GM19238 (cell line): ENCODE measurements around the gene CCDC170.
"Not testable (repeated sequence)": the region's sequence is repeated elsewhere in the genome, so short reads cannot be mapped to it uniquely, and the experiment has no call there.

ENCODE experiments used
- DNase-seq: peaks from one replicate; pipeline ENCODE4 v3.0.0; 2011; ENCODE audit warnings: low spot score; ENCODE audit not compliant: insufficient read length

CCDC170 gene

DNA sequence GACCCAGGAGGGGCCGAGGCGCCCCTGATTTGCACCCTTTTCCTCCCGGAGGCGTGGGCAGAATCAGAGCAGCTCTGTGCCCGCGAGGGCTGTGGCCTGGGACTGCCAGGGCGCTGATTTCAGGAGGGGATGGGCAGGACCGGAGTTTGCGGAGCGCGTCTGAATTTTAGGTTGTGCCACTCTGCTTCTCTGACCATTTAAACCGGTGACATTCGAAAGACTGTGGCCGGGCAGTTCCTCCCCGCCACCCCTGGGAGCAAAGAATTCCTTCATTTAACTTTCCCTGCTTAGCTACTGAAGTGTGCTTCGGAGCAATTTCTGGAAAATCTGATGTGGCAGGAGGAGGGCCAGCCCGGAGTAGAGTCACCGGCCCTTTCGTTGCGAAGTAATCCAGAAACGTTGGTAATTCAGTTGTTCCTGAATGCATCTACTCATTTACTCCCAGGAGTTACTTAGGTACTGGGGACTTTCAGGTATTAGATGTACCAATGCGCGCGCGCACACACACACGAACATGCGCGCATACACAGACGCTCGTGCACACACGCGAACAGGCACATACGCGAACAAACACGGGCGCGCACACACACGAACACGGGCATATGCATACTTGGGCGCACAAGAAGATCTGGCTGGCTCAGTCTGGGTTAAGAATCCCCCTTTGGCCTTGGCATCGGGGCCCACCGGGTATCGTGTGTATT, 568 bp downstream of the CCDC170 start:
- DNase-seq, result no peak

DNA sequence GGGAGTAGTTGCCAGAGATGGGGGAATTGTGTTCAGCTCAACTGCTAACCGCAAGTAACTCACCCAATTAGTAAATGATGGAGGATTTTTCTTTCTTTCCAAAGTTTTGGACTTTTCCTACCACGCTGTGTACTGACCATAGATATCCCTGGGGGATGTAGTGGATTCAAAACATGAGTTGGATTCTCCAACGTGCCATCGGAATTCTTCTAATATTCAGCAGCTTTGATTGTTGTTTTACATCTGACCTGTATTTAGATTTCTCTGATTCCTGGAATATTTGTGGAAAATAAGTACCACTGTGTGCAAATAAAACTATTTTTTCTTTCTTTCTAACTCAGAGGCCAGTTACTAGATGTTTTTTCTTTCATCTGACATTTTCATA, 1.1 kb downstream of the CCDC170 start:
- no peak for DNase-seq

DNA sequence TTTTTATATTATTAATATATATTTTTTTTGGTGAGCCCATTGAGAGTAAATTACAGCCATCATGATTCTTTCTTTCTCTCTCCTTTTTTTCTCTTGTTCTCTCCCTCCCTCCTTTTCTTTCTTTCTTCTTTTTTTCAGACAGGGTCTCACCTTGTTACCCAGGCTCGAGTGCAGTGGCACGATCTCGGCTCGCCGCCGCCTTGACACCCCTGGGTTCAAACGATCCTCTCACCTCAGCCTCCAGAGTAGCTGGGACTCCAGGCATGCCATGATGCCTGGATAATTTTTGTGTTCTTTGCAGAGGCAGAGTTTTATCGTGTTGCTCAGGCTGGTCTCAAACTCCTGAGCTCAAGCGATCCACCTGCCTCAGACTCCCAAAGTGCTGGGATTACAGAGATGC, 1.6 kb downstream of the CCDC170 start:
- DNase-seq, result no peak

DNA sequence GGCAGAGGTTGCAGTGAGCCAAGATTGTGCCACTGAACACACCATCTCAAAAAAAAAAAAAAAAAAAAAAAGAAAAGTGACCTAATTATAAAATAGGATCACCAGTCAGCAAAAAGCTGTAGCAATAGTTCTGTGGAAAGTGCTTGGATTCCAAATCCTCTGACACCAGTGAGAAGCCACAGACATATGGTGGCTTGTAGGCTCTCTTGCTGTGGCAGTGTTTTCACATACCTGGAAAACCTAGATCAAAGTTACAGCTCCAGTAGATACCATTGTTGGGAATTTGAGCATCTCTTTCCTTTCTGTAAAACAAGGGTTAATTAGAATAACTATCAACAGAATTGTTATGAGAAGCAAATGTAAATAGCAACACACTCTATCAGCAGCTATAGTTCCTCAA, 4.1 kb downstream of the CCDC170 start:
- DNase-seq, result no peak

DNA sequence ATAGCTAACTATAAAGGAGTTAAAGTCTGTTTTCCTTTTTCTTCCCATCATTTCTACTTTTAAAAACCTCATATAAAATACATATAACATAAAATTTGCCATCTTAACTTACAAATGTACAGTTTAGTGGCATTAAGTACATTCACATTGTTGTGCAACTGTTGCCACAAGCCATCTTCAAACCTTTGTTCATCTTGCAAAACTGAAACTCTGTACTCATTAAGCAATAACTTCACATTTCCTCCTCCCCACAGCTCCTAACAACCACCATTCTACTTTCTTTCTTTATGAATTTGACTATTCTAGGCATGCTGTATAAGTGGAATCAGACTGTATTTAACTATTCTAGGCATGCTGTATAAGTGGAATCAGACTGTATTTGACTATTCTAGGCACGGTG, 4.5 kb downstream of the CCDC170 start:
- no peak for DNase-seq

DNA sequence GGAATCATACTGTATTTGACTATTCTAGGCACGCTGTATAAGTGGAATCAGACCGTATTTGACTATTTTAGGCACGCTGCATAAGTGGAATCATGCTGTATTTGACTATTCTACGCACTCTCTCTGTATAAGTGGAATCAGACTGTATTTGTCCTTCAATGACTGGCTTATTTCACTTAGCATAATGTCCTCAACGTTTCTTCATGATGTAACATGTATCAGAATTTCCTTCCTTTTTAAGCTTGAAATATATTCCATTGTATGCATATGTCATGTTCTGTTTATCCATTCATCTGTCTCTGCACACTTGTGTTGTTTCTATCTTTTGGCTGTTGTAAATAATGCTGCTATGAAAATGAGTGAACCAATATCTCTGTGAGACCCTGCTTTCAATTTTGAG, 5.7 kb downstream of the CCDC170 start:
- no peak for DNase-seq

DNA sequence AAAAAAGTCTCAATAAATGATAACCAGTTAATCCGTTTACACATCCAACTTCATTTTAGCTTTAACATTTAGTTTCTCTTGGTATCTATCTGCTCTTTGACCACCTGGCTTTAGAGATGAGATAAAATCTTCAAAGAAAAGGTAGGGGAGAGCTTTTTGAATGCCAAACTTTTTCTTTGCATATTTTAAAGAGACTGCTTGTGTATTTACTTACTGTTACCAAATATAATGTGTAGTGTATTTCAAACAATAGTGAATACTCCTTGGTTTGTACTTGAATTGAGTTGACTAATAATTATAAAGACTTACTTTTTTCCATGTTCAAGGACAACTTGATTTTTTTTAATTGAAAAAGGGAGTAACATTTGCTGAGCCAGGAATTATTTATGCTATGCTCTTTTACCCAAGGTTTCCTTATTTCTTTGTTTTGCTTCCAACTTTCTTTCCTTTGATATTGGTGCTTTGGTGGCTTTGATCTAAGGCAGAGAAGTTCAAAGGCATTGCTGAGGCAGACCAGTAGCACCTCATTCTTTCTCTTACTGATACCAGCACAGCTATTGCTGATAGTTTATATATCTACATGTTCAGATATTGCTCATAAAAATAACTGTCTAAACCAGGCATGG, 7.8 kb downstream of the CCDC170 start:
- no peak for DNase-seq

DNA sequence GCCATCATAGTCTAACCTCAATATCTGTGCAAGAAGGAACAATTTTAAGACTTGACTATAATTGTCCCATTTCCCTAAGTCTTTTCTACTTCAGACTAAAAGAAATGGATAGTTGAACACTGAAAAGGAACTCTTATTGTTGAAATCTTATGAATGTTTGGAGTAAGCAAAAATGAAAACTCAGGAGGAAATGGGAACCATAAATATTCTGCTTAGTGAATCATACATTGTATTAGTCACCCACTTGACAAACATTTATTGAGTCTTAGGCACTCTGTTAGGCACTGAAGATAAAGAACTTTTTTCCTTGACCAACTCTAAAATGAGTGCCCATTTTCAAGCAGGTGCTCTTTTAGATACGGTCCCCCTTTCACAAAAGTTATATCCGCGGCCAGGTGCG, 8.7 kb downstream of the CCDC170 start:
- DNase-seq, result no peak

DNA sequence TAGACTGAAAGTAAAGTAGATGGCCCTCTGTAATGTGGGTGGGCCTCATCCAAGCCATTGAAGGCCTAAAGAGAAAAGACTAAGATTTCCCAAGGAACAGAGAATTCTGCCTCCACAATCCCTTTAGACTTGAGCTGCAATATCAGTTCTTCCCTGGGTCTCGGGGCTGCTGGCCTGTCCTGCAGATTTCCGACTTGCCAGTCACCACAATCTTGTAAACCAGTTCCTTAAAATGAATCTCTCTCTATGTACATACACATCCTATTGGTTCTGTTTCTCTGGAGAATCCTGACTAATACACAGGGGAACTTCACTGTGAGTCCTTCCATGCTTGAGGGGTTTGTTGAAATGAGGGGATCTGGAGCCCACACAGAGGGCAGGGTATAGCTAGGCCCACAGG, 12.9 kb downstream of the CCDC170 start:
- no peak for DNase-seq

DNA sequence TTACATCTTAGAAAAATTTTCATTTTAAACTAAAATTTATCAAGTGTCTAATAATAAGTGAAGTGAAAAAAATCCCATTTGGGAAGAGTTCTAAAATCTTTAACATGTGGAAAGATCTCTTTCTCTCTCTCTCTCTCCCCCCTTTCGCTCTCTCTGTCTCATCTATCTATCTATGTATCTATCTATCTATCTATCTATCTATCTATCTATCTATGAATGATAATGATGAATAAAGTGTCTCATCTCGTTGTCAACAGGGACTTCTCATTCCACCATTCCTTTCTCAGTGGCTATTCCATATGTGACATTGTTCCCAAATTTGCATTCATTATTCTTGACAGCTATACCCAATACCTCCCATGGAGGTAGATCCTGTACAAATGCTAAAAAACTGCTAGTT, 15.2 kb downstream of the CCDC170 start:
- no peak for DNase-seq

DNA sequence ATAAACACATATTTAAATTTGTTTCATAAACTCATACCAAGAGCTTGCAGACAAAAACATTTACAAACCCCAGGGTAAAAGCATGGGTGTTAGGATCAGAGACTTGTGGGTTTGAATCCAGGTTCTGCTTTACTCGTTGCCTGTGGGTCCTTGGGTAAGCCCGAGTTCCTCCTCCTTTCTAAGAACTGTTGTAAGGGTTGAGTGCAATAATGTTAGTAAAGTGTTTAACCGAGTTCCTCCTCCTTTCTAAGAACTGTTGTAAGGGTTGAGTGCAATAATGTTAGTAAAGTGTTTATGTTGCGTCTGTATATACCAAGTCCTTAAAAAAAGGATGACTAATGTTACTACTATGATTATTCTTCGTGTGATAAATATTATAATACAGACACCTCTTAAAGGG, 18.7 kb downstream of the CCDC170 start:
- no peak for DNase-seq

DNA sequence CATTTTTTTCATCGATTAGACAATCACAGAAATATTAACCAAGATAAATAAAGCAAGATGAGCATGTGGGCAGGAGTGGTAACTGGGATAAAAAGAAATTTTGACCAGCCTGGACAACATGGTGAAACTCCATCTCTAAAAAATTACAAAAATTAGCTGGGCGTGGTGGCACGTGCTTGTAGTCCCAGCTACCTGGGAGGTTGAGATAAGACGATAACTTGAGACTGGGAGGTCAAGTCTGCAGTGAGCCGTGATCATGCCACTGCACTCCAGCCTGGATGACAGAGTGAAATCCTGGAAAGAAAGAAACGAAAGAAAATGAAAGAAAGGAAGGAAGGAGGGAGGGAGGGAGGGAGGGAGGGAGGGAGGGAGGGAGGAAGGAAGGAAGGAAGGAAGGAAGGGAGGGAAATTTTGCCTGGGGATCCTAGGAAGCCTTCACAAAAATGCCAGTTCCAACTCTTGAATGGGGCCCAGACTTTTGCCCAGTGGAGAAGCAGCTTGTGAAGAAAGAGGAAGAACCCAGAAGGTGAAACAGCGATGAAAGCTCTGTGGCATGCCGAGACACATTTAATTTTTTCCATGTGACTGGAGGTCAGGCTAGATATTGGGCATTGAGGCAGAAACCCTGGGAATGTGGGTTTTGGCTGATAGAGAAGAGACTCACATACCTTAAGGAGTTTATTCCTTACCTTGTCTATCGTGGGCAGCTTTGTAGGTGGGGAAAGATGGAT, 20.3 kb downstream of the CCDC170 start:
- DNase-seq, result no peak

DNA sequence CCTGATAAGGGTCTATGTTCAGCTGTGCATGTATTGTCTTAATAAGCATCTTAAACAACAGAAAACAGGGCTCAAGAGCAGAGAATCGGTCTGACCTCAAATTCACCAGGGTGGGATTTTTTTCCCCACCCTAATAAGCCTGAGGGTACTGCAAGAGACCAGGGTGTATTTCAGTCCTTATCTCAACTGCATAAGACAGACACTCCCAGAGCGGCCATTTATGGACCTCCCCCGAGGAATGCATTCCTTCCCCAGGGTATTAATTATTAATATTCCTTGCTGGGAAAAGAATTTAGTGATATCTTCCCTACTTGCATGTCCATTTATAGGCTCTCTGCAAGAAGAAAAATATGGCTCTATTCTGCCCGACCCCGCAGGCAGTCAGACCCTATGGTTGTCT, 25.2 kb downstream of the CCDC170 start:
- not testable (repeated sequence) for DNase-seq

DNA sequence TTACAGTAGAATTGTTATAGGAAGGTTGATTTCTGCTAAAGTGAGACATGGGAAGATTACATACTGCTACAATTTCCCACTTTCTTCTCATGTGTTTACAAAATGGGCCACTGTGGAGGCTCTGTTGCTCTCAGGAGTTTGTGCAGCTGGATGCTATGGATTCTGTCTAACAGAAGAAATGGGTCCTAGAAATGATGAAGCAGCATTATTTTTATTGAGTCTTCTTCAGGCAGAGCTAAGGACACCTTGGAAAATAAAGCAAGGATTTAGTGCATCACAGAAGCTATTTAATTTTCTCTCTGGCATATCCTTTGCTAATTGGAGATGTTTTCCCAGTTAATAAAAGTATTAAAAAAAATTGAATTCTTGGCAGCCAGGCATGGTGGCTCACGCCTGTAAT, 29.2 kb downstream of the CCDC170 start:
- no peak for DNase-seq

DNA sequence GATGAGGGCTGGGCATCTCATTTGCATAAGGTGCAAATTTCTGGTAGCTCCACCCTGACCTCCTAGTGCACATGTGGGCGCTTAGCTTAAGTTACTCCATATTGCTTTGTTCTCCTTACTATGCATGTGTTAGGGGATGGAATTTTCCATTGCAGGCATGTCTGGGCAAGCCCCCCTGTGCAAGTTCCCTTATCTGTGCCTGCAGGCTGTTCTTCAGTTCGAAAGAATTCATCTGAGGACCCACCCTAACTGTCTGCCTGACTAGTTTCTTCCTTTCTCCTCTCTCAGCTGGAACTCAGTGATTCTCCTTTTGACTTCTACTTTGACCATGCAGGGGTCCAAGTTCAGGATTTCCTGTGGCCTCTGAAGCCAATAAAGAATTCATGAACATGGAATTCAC, 30.2 kb downstream of the CCDC170 start:
- no peak for DNase-seq

DNA sequence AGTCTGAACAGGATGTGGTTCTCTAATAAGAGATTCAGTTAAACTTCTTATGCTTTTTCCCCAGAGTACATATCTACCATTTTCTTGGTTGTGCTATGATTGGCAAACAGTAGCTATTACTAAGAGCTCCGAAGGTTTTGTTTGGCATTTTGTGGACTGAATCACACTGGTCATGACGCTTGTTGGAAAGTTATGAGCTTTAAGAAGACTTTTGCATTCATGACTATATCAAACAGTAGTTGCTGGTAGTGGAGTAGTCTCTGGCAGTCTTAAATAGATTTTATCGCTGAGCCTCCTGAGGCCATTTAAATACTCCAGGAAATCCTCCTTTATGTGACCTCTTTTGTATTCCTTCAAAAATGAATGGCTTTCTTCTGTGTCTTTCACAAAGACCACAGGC, 40.8 kb downstream of the CCDC170 start:
- DNase-seq, result no peak

DNA sequence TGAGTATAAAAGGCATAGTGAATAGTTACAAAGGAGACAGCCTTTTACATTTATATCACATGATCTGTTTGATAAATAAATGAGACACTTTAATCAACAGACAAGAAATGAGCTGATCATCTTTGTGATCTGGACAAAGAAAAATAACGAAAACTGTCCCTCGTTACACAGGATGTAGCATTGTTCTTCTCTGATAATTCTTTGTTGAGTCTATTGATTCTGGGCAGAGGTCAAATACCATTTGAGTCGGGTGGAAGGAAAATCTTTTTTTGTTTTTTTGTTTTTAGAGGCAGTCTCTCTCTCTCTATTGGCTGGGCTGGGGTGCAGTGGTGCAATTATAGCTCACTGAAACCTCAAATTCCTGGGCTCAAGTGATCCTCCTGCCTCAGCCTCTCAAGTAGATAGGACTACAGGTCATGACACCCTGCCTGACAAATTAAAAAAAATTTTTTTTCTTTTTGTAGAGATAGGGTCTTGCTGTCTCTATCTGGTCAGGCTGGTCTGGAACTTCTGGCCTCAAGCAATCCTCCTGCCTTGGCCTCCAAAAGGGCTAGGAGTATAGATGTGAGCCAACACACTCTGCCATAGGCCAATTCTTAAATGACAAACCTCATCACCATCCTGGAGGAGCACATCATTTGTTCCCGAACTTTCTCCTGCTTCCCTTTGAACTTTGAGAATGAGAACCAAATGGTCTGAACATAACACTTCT, 41.8 kb downstream of the CCDC170 start:
- no peak for DNase-seq

DNA sequence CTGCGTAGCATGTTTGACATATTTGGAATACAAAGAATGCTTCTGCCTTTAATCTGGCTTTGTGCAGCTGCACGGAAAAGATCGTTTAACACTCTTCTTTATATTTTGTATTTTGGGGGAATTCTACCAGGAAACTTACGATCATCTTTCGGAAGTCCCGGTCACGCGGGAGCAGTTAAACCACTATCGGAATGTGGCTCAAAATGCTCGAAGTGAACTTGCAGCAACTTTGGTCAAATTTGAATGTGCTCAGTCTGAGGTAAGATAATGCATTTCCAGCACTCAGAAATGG, 42.3 kb downstream of the CCDC170 start:
- no peak for DNase-seq

DNA sequence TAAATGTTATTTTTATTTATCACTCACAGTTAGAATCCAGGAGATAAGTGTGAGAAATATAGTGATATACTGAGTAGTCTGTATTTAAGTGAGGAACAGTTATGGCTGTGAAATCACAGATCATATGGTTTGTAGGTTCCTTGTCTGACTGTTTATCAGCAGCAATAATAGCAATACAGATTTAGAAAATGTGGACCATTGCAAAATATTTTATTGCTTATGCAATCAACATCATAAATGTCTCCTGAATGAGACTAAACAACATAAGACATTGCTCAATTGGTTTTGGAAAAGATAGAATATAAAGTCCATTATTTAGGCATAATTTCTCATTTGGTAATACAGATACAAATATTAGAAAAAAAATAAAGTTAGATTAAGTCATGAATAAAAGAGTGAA, 43.7 kb downstream of the CCDC170 start:
- no peak for DNase-seq

DNA sequence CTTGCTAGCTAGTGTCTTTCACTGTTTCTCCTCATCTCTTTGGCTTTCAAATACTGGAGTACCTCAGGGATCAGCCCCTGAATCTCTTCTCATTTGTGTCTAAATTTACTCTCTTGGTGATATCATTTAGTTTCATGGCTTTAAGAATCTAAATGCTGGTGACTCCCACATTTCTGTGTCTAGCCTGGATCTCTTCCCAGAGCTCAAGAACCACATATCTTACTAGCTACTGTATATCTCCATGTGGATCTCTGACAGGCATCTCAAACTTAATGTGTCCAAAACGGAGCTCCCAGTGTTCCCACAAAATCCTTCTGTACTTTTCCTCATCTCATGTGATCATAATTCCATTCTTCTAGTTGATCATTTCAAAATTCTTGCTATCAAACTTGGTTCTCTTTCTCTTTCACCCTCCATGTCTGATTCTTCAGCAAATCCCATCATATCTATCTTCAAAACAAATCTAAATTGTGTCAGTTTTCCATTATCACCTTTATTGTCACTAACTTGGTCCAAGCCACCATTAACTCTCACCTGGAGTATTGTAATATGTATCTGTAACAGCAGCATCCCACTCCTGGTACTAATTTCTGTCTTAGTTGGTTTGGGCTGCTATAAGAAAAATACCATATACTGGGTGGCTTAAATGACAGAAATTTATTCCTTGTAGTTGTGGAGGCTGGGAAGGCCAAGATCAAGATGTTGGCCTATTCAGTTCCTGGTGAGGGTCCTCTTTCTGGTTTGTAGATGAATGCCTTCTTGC, 45.9 kb downstream of the CCDC170 start:
- no peak for DNase-seq

DNA sequence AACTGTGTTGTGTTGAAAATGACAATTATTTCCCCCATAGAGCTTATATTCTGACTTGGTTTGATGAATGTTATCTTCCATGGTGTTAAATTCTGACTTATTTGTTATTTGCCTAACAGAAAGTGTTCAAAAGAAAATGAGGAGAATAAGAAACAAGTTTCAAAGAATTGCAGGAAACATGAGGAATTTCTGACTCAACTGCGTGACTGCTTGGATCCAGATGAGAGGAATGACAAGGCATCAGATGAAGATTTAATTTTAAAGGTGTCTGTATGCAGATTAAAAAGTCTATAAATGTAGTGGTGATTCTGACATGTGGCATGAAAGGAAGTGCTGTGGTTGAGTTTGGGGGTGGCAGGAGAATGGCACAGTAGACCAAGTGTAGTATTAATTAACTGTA, 50.6 kb downstream of the CCDC170 start:
- DNase-seq, result no peak

DNA sequence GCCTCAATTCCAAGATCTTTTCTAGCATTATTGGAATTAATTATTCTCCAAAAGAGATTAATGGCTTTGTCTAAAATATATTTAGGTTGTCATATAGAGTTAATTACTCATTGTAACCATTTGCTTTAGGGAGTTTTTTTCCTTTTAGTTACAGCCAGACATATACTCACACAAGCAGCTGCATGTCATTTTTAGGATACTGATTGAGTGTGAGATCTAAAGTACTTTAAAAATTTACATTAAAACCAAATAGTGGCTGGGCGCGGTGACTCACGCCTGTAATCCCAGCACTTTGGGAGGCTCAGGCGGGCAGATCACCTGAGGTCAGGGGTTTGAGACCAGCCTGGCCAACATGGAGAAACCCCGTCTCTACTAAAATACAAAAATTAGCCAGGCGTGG, 51.1 kb downstream of the CCDC170 start:
- not testable (repeated sequence) for DNase-seq
